Activated T-helper 1 cell treated with anti-CD3 and anti-CD28 coated beads, Interleukin-2, amount 50 U/mL, for 16 hours (primary cell): ENCODE measurements around the gene RNU1-3.
"Not testable (repeated sequence)": the region's sequence is repeated elsewhere in the genome, so short reads cannot be mapped to it uniquely, and the experiment has no call there.

Source experiments
- DNase-seq, 2 donors: peaks; one replicate each; pipeline ENCODE4 v3.0.0-alpha.2; 2020; ENCODE audit warnings: low read depth in 1 of 2, low spot score in 1 of 2

RNU1-3 gene

GRCh38 chr1:16694308-16694702 lies 27.6 kb upstream of the RNU1-3 start:
- DNase-seq: not testable (repeated sequence)

- not testable (repeated sequence) for DNase-seq
Measured at GRCh38 chr1:16693449-16694307, 26.9 kb upstream of the RNU1-3 start.

GRCh38 chr1:16692717-16693448 lies 26.1 kb upstream of the RNU1-3 start:
- DNase-seq: not testable (repeated sequence)

- not testable (repeated sequence) for DNase-seq
Measured at GRCh38 chr1:16692283-16692682, 25.5 kb upstream of the RNU1-3 start.

GRCh38 chr1:16690971-16691682 lies 24.4 kb upstream of the RNU1-3 start:
- DNase-seq: not testable (repeated sequence)

- not testable (repeated sequence) for DNase-seq
Measured at GRCh38 chr1:16687132-16687800, 20.5 kb upstream of the RNU1-3 start.

- DNase-seq: not testable (repeated sequence)
Measured at GRCh38 chr1:16685445-16686371, 19.0 kb upstream of the RNU1-3 start.

- DNase-seq: not testable (repeated sequence)
Measured at GRCh38 chr1:16684738-16685337, 18.1 kb upstream of the RNU1-3 start.

- DNase-seq: not testable (repeated sequence)
Measured at GRCh38 chr1:16684152-16684551, 17.4 kb upstream of the RNU1-3 start.

GRCh38 chr1:16682803-16683202 lies 16.1 kb upstream of the RNU1-3 start:
- DNase-seq: not testable (repeated sequence)

- not testable (repeated sequence) for DNase-seq
Measured at GRCh38 chr1:16680366-16680765, 13.6 kb upstream of the RNU1-3 start.

GRCh38 chr1:16677552-16678431 lies 11.0 kb upstream of the RNU1-3 start:
- no peak for DNase-seq

- not testable (repeated sequence) for DNase-seq
Measured at GRCh38 chr1:16676661-16677523, 10.1 kb upstream of the RNU1-3 start.

- DNase-seq: not testable (repeated sequence)
Measured at GRCh38 chr1:16675118-16675510, 8.4 kb upstream of the RNU1-3 start.

- not testable (repeated sequence) for DNase-seq
Measured at GRCh38 chr1:16673976-16674375, 7.2 kb upstream of the RNU1-3 start.

GRCh38 chr1:16665836-16666235 lies 912 bp downstream of the RNU1-3 start:
- DNase-seq: not testable (repeated sequence)

- DNase-seq: not testable (repeated sequence)
Measured at GRCh38 chr1:16658234-16658633, 8.5 kb downstream of the RNU1-3 start.
